Vagina (tissue), 2 donors: ENCODE data around the gene LRRN1. TPM values are rescaled to one million over a fixed set of nuclear protein-coding genes. Genes with fewer than 3 reads are reported as not detected.
A peak's percentile ranks its signal among the peaks of the same experiment; 100 is the strongest.

ENCODE experiments used
- DNase-seq, 2 donors: peaks; one replicate each; pipeline ENCODE4 v3.0.0-alpha.2; 2017; ENCODE audit errors: extremely low spot score in 2 of 2
- H3K27ac ChIP-seq: fragments of 200-600 bp; sonication (generic); one replicate; pipeline ENCODE4 v1.5.1; 2019
- H3K27me3 ChIP-seq: fragments of 200-600 bp; sonication (generic); one replicate; pipeline ENCODE4 v1.5.1; 2019
- H3K36me3 ChIP-seq, 2 donors: fragments of 200-600 bp; sonication (generic); one replicate each; pipeline ENCODE4 v1.5.1; 2017 to 2019
- H3K4me1 ChIP-seq: fragments of 200-600 bp; sonication (generic); one replicate; pipeline ENCODE4 v1.5.1; 2019
- H3K4me3 ChIP-seq, 2 donors: fragments of 200-600 bp; sonication (generic); 1 replicate in 1 of 2; 2 replicates in 1 of 2; pipeline ENCODE4 v1.5.1; 2016 to 2019
- H3K9me3 ChIP-seq: fragments of 200-600 bp; sonication (generic); one replicate; pipeline ENCODE4 v1.5.1; 2019
- CTCF ChIP-seq, 3 experiments: fragments of 450-650 bp in 2 of 3; fragments of 200-600 bp in 1 of 3; sonication (generic) in 1 of 3; IDR thresholded peaks; one replicate each; pipeline ENCODE4 v1.5.1; 2017 to 2019; ENCODE audit warnings: antibody characterized with exemption in 3 of 3, mild to moderate bottlenecking in 2 of 3, moderate library complexity in 2 of 3
- POLR2A ChIP-seq, 2 donors: fragments of 450-650 bp; IDR thresholded peaks; one replicate each; pipeline ENCODE4 v1.6.1; 2017; ENCODE audit warnings: antibody characterized with exemption in 2 of 2, mild to moderate bottlenecking in 2 of 2, moderate library complexity in 2 of 2
- POLR2AphosphoS5 ChIP-seq, 2 donors: sonication (generic); formaldehyde crosslinking; IDR thresholded peaks; one replicate each; pipeline ENCODE4 v1.9.0; 2017; ENCODE audit warnings: antibody characterized with exemption in 2 of 2, mild to moderate bottlenecking in 2 of 2, low read depth in 1 of 2; ENCODE audit not compliant: insufficient read depth in 1 of 2
- intact Hi-C: fragments of 100-400 bp; cut with DNase I; formaldehyde crosslinking; loops from one replicate; pipeline ENCODE4 v1.15.1; 2023
- total RNA-seq: library from RNA; depleted of rRNA; stranded (reverse); fragments of >200 nt; gene quantifications from one replicate; pipeline ENCODE4 v1.2.3, GENCODE V29; 2016

The LRRN1 gene
- total RNA-seq, 1 donor from 2014 or later: 1.7 TPM

DNA sequence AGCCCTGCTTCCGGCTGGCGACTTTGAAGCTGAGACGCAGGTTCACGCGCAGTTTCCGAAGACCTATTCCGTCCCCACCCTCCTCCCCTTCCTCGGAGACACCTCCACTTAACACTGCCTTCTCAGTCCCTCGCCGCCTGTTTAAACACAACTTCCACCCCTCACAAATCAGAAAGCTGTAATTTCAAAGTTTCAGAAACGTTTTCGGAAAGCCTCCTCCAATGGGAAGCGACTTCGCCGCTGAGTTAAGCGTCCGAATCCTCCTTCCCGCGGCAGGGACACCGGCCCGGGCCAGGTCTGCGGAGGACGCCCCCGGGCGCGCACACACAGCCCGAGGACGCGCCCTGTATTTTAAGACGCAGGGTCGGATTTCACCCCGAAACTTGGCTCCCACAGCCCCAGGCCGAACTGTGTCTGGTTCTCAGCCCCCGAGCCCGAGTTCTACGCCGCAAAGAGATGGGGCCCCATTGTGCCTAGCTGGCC is 559 bp upstream of the LRRN1 start:
- Histone ChIP-seq H3K27me3 (no peaks in the 10 kb centered on the region), H3K36me3 (no peaks in the 10 kb centered on the region), H3K9me3 (no peaks in the 10 kb centered on the region), H3K4me3 (peak overlapping the region; percentile 49 to 65), H3K4me1 (peaks cover 19% of the 10 kb centered on the region), H3K27ac (no peak overlapping the region)
- intact Hi-C loops: no loop called here
- DNase-seq: no peak
- no peak for TF ChIP-seq POLR2A (IDR thresholded peaks at IDR 0.05)
- TF ChIP-seq CTCF (IDR thresholded peaks at IDR 0.05): no peak
- TF ChIP-seq POLR2AphosphoS5 (IDR thresholded peaks at IDR 0.05; ENCODE audit: insufficient read depth in 1 of 2, low read depth in 1 of 2): no peak

DNA sequence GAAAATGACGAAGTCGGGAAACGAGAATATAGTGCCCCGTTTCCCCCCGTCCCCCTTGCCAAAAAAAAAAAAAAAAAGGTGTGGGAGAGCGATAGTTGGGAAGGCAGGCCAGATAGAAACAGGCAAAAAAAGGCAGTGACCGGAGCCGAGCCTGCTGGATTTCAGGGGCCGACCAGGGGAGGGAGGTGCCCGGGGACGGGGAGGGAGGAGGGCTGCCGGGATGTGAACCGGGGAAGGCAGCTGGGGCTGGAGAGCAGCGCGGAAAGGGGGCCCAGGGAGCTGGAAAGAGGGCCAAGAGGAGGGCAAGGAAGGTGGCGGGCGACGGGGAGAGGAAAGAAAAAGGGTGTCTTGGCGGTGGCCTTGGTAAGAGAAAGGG is 837 bp downstream of the LRRN1 start:
- no peak for TF ChIP-seq POLR2A (IDR thresholded peaks at IDR 0.05)
- TF ChIP-seq POLR2AphosphoS5 (IDR thresholded peaks at IDR 0.05; ENCODE audit: insufficient read depth in 1 of 2, low read depth in 1 of 2): no peak
- no peak for TF ChIP-seq CTCF (IDR thresholded peaks at IDR 0.05)
- peaks cover 19% of the 10 kb centered on the region for H3K4me1 ChIP-seq
- H3K9me3 ChIP-seq: no peaks in the 10 kb centered on the region
- intact Hi-C loops: no loop called here
- H3K27ac ChIP-seq: no peak overlapping the region
- H3K4me3 ChIP-seq: peak overlapping the region; percentile 49 to 65
- H3K27me3 ChIP-seq: no peaks in the 10 kb centered on the region
- no peaks in the 10 kb centered on the region for H3K36me3 ChIP-seq
- no peak for DNase-seq

GRCh38 chr3:3800685-3801493 is 1.7 kb downstream of the LRRN1 start:
- no peak overlapping the region for H3K27ac ChIP-seq
- no peaks in the 10 kb centered on the region for H3K9me3 ChIP-seq
- H3K4me1 ChIP-seq: peaks cover 19% of the 10 kb centered on the region
- intact Hi-C loops: no loop called here
- H3K27me3 ChIP-seq: no peaks in the 10 kb centered on the region
- TF ChIP-seq POLR2AphosphoS5 (IDR thresholded peaks at IDR 0.05; ENCODE audit: insufficient read depth in 1 of 2, low read depth in 1 of 2) (no peak), CTCF (IDR thresholded peaks at IDR 0.05) (no peak), POLR2A (IDR thresholded peaks at IDR 0.05) (no peak)
- H3K36me3 ChIP-seq: no peaks in the 10 kb centered on the region
- no peak for DNase-seq
- peak overlapping the region; percentile 49 to 65 for H3K4me3 ChIP-seq

GRCh38 chr3:3801494-3801841 is 2.2 kb downstream of the LRRN1 start:
- no peak for DNase-seq
- no peak overlapping the region for H3K4me3 ChIP-seq

More at GRCh38 chr3:3801494-3801841, 2.2 kb downstream of the LRRN1 start:
- Histone ChIP-seq H3K27me3 (no peaks in the 10 kb centered on the region), H3K4me1 (peaks cover 19% of the 10 kb centered on the region), H3K27ac (no peak overlapping the region), H3K36me3 (no peaks in the 10 kb centered on the region), H3K9me3 (no peaks in the 10 kb centered on the region)
- TF ChIP-seq POLR2AphosphoS5 (IDR thresholded peaks at IDR 0.05; ENCODE audit: insufficient read depth in 1 of 2, low read depth in 1 of 2) (no peak), CTCF (IDR thresholded peaks at IDR 0.05) (no peak), POLR2A (IDR thresholded peaks at IDR 0.05) (no peak)
- intact Hi-C loops: no loop called here
